DMS153 treated with DMSO at 0.1 percent for 48 hours (cell line): Measurements from ENCODE around the gene KAZN.

ENCODE experiments used
- DNase-seq: peaks from one replicate; lab custom pipeline; 2025; ENCODE audit not compliant: unreplicated experiment; lab: John Stamatoyannopoulos, UW

KAZN gene

GRCh38 chr1:15096293-15096692 is 497.8 kb downstream of the KAZN start:
- no peak for DNase-seq

GRCh38 chr1:15098176-15099125 is 500.0 kb downstream of the KAZN start:
- no peak for DNase-seq

GRCh38 chr1:15099441-15100120 is 501.1 kb downstream of the KAZN start:
- no peak for DNase-seq

- peak; percentile 30 for DNase-seq
Measured at GRCh38 chr1:15100121-15100879, 501.8 kb downstream of the KAZN start.

GRCh38 chr1:15100880-15101760 is 502.6 kb downstream of the KAZN start:
- DNase-seq: no peak

- no peak for DNase-seq
Measured at GRCh38 chr1:15101801-15102200, 503.3 kb downstream of the KAZN start.

GRCh38 chr1:15102646-15103045 is 504.2 kb downstream of the KAZN start:
- no peak for DNase-seq

GRCh38 chr1:15103211-15103610 is 504.7 kb downstream of the KAZN start:
- no peak for DNase-seq

- no peak for DNase-seq
Measured at GRCh38 chr1:15103906-15104305, 505.4 kb downstream of the KAZN start.

- no peak for DNase-seq
Measured at GRCh38 chr1:15104768-15105167, 506.3 kb downstream of the KAZN start.

- no peak for DNase-seq
Measured at GRCh38 chr1:15106608-15107007, 508.1 kb downstream of the KAZN start.

- no peak for DNase-seq
Measured at GRCh38 chr1:15107058-15107687, 508.7 kb downstream of the KAZN start.

- no peak for DNase-seq
Measured at GRCh38 chr1:15107911-15108310, 509.4 kb downstream of the KAZN start.

GRCh38 chr1:15110128-15110866 is 511.8 kb downstream of the KAZN start:
- DNase-seq: no peak

GRCh38 chr1:15110867-15111230 is 512.4 kb downstream of the KAZN start:
- DNase-seq: no peak

GRCh38 chr1:15113146-15113545 is 514.7 kb downstream of the KAZN start:
- no peak for DNase-seq

- no peak for DNase-seq
Measured at GRCh38 chr1:15114884-15115283, 516.4 kb downstream of the KAZN start.

- DNase-seq: no peak
Measured at GRCh38 chr1:15115542-15116330, 517.3 kb downstream of the KAZN start.

- DNase-seq: no peak
Measured at GRCh38 chr1:15116966-15117365, 518.5 kb downstream of the KAZN start.
